H9 (cell line): ENCODE data around the gene RBSN. TPM values are rescaled to one million over a fixed set of nuclear protein-coding genes. Genes with fewer than 3 reads are reported as not detected.

Experiments
- DNase-seq: peaks from one replicate; pipeline ENCODE4 v3.0.0-alpha.2; 2017
- H2AFZ ChIP-seq: one replicate; pipeline ENCODE4 v1.6.1; 2013; ENCODE audit warnings: mild to moderate bottlenecking, low read length, control low read depth, moderate library complexity
- H2AK5ac ChIP-seq: 2 replicates; pipeline ENCODE4 v1.6.1; 2013; ENCODE audit warnings: low read length, control low read depth, mixed read lengths; ENCODE audit not compliant: insufficient read length
- H2BK120ac ChIP-seq: one replicate; pipeline ENCODE4 v1.6.1; 2013; ENCODE audit warnings: low read depth, mild to moderate bottlenecking, low read length, control low read depth, inconsistent platforms; ENCODE audit not compliant: poor library complexity, severe bottlenecking
- H2BK12ac ChIP-seq: 2 replicates; pipeline ENCODE4 v1.6.1; 2013; ENCODE audit warnings: low read length, control low read depth, mixed read lengths, low read depth; ENCODE audit not compliant: insufficient read length
- H2BK15ac ChIP-seq: 2 replicates; pipeline ENCODE4 v1.6.1; 2013; ENCODE audit warnings: low read depth, low read length, control low read depth
- H2BK20ac ChIP-seq: one replicate; pipeline ENCODE4 v1.6.1; 2013; ENCODE audit warnings: low read depth, mild to moderate bottlenecking, low read length, control low read depth, inconsistent platforms; ENCODE audit not compliant: poor library complexity, severe bottlenecking
- H2BK5ac ChIP-seq: 2 replicates; pipeline ENCODE4 v1.6.1; 2013; ENCODE audit warnings: low read length, control low read depth, mixed read lengths; ENCODE audit not compliant: insufficient read length
- H3K14ac ChIP-seq: 2 replicates; pipeline ENCODE4 v1.6.1; 2013; ENCODE audit warnings: low read length, control low read depth; ENCODE audit not compliant: insufficient read depth
- H3K18ac ChIP-seq: 2 replicates; pipeline ENCODE4 v1.6.1; 2013; ENCODE audit warnings: low read depth, mild to moderate bottlenecking, mixed read lengths, low read length, control low read depth; ENCODE audit not compliant: insufficient read length
- H3K23ac ChIP-seq: 2 replicates; pipeline ENCODE4 v1.6.1; 2013; ENCODE audit warnings: low read length, control low read depth, mixed read lengths, low read depth; ENCODE audit not compliant: insufficient read length
- H3K23me2 ChIP-seq: 2 replicates; pipeline ENCODE4 v1.6.1; 2013; ENCODE audit warnings: low read depth, mild to moderate bottlenecking, mixed read lengths, low read length, control low read depth; ENCODE audit not compliant: insufficient read length, poor library complexity, severe bottlenecking
- H3K27ac ChIP-seq: 2 replicates; pipeline ENCODE4 v1.5.1; 2013; ENCODE audit warnings: low read length, control low read depth, mixed read lengths, low read depth; ENCODE audit not compliant: insufficient read length
- H3K27me3 ChIP-seq: 2 replicates; pipeline ENCODE4 v1.6.1; 2013; ENCODE audit warnings: low read length, control low read depth, inconsistent platforms; ENCODE audit not compliant: insufficient read depth
- H3K4ac ChIP-seq: 2 replicates; pipeline ENCODE4 v1.6.1; 2013; ENCODE audit warnings: low read depth, mild to moderate bottlenecking, control low read depth, inconsistent platforms, low read length, moderate library complexity
- H3K4me1 ChIP-seq: 2 replicates; pipeline ENCODE4 v1.6.1; 2013; ENCODE audit warnings: low read length, control low read depth, inconsistent platforms; ENCODE audit not compliant: insufficient read depth
- H3K4me2 ChIP-seq: 2 replicates; pipeline ENCODE4 v1.6.1; 2013; ENCODE audit warnings: low read length, control low read depth, mixed read lengths; ENCODE audit not compliant: insufficient read length, insufficient read depth
- H3K56ac ChIP-seq: 2 replicates; pipeline ENCODE4 v1.6.1; 2013; ENCODE audit warnings: low read depth, mild to moderate bottlenecking, mixed read lengths, low read length, control low read depth; ENCODE audit not compliant: insufficient read length
- H3K79me1 ChIP-seq: 2 replicates; pipeline ENCODE4 v1.6.1; 2013; ENCODE audit warnings: low read depth, mild to moderate bottlenecking, moderate library complexity, low read length, control low read depth, inconsistent platforms; ENCODE audit not compliant: insufficient read depth, poor library complexity, severe bottlenecking
- H3K79me2 ChIP-seq: 2 replicates; pipeline ENCODE4 v1.6.1; 2013; ENCODE audit warnings: low read length, control low read depth, inconsistent platforms; ENCODE audit not compliant: insufficient read depth
- H3K9ac ChIP-seq: 2 replicates; pipeline ENCODE4 v1.6.1; 2013; ENCODE audit warnings: low read length, control low read depth, mixed read lengths; ENCODE audit not compliant: insufficient read length; ENCODE audit errors: extremely low read depth
- H3K9me3 ChIP-seq: one replicate; pipeline ENCODE4 v1.6.1; 2013; ENCODE audit warnings: low read depth, low read length, inconsistent platforms; ENCODE audit not compliant: control insufficient read depth
- H3T11ph ChIP-seq: one replicate; pipeline ENCODE4 v1.6.1; 2013; ENCODE audit warnings: mild to moderate bottlenecking, low read length, control low read depth, inconsistent platforms
- H4K20me1 ChIP-seq: one replicate; pipeline ENCODE4 v1.6.1; 2013; ENCODE audit not compliant: control insufficient read depth, insufficient read length, insufficient read depth
- H4K5ac ChIP-seq: 2 replicates; pipeline ENCODE4 v1.6.1; 2013; ENCODE audit warnings: low read depth, mild to moderate bottlenecking, mixed read lengths, low read length, control low read depth; ENCODE audit not compliant: insufficient read length
- H4K8ac ChIP-seq: replicated peaks from 2 replicates; pipeline ENCODE4 v1.6.1; 2013; ENCODE audit warnings: low read length, control low read depth, mixed read lengths, low read depth; ENCODE audit not compliant: insufficient read length
- H4K91ac ChIP-seq: 2 replicates; pipeline ENCODE4 v1.6.1; 2013; ENCODE audit warnings: low read depth, mild to moderate bottlenecking, moderate library complexity, mixed read lengths, low read length, control low read depth; ENCODE audit not compliant: insufficient read length
- H3K27ac Mint-ChIP-seq, 3 experiments: 2 replicates in 2 of 3; 3 replicates in 1 of 3; pipeline ENCODE4 v1.8.0; 2020 to 2021; ENCODE audit warnings: mixed read lengths in 3 of 3, mild to moderate bottlenecking in 1 of 3, moderate library complexity in 1 of 3
- H3K27me3 Mint-ChIP-seq: 2 replicates; pipeline ENCODE4 v1.8.0; 2021; ENCODE audit warnings: low read depth, mild to moderate bottlenecking, moderate library complexity, mixed read lengths
- H3K36me3 Mint-ChIP-seq, 3 experiments: 2 replicates in 2 of 3; 3 replicates in 1 of 3; pipeline ENCODE4 v1.8.0; 2020 to 2021; ENCODE audit warnings: low read depth in 3 of 3, mixed read lengths in 3 of 3; ENCODE audit not compliant: insufficient read depth in 1 of 3
- H3K4me1 Mint-ChIP-seq, 2 experiments: 2 replicates each; pipeline ENCODE4 v1.8.0; 2020; ENCODE audit warnings: mixed read lengths in 2 of 2
- H3K4me3 Mint-ChIP-seq, 2 experiments: 2 replicates in 1 of 2; 3 replicates in 1 of 2; pipeline ENCODE4 v1.8.0; 2020 to 2021; ENCODE audit warnings: mild to moderate bottlenecking in 2 of 2, mixed read lengths in 2 of 2, moderate library complexity in 1 of 2
- H3K9me3 Mint-ChIP-seq, 2 experiments: 2 replicates in 1 of 2; 3 replicates in 1 of 2; pipeline ENCODE4 v1.8.0; 2020; ENCODE audit warnings: mild to moderate bottlenecking in 2 of 2, mixed read lengths in 2 of 2, moderate library complexity in 1 of 2
- CTCF ChIP-seq: fragments of 200-600 bp; sonication (generic); conservative IDR thresholded peaks from 3 replicates; pipeline ENCODE4 v1.8.0; 2021; ENCODE audit warnings: antibody characterized with exemption, mild to moderate bottlenecking
- WGBS: extraction: QIAGEN DNeasy Blood & Tissue Kit; methylation state at CpG from one replicate; pipeline ENCODE4 v1.1.7; 2013; ENCODE audit warnings: missing lambda C conversion rate, low lambda C conversion rate, mixed read lengths; ENCODE audit not compliant: insufficient read length; ENCODE audit errors: extremely low coverage; 5-methylcytosine and 5-hydroxymethylcytosine counted together
- total RNA-seq: library from RNA; stranded (reverse); gene quantifications from 2 replicates; pipeline ENCODE4 v1.2.1, GENCODE V29; 2021

The RBSN gene
- total RNA-seq, 1 experiment from 2014 or later: 16.0 TPM

- no peak overlapping the region for H3K23ac ChIP-seq
- no peak overlapping the region for H2AFZ ChIP-seq
- no peak overlapping the region for H2BK12ac ChIP-seq
Measured at GRCh38 chr3:15112011-15112410, 13.1 kb upstream of the RBSN start.

More at GRCh38 chr3:15112011-15112410, 13.1 kb upstream of the RBSN start:
- Histone ChIP-seq H3K9ac (no peak overlapping the region), H3K9me3 (peaks cover 4% of the 10 kb centered on the region), H2AK5ac (no peak overlapping the region), H2BK20ac (no peak overlapping the region), H2BK5ac (no peak overlapping the region), H3K27ac (no peak overlapping the region), H3K4ac (no peak overlapping the region), H4K91ac (no peak overlapping the region), H2BK15ac (no peak overlapping the region), H3K4me2 (no peak overlapping the region), H3K79me2 (no peaks in the 10 kb centered on the region), H4K8ac (no peak overlapping the region), H4K20me1 (no peaks in the 10 kb centered on the region), H3K23me2 (peaks cover 3% of the 10 kb centered on the region), H3K27me3 (no peaks in the 10 kb centered on the region), H3K79me1 (no peaks in the 10 kb centered on the region), H3T11ph (no peak overlapping the region), H3K4me1 (peaks cover 5% of the 10 kb centered on the region; the same call in 1 of the 2 replicates), H2BK120ac (no peak overlapping the region), H3K56ac (no peak overlapping the region), H3K14ac (no peak overlapping the region), H4K5ac (no peak overlapping the region), H3K18ac (no peak overlapping the region)
- no peak overlapping the region for H3K27ac Mint-ChIP-seq
- peaks cover 29 to 38% of the 10 kb centered on the region in 2 experiments for H3K4me1 Mint-ChIP-seq
- TF ChIP-seq CTCF: no peak
- DNase-seq: no peak
- H3K27me3 Mint-ChIP-seq: peaks cover 13% of the 10 kb centered on the region
- H3K9me3 Mint-ChIP-seq: no peaks in the 10 kb centered on the region
- H3K4me3 Mint-ChIP-seq: no peak overlapping the region
- WGBS: no CpG with 5 or more reads among the region's 3 CpGs
- H3K36me3 Mint-ChIP-seq: no peaks in the 10 kb centered on the region
